Activated naive CD4-positive, alpha-beta T cell treated with anti-CD3 and anti-CD28 coated beads, Interleukin-2, amount 50 U/mL, for 24 hours (primary cell): ENCODE data around the gene ADAMTS17.

ENCODE experiments used
- H3K27ac Mint-ChIP-seq: one replicate; pipeline ENCODE4 v1.8.0; 2021; ENCODE audit warnings: mild to moderate bottlenecking, mixed read lengths
- H3K27me3 Mint-ChIP-seq: one replicate; pipeline ENCODE4 v1.8.0; 2021; ENCODE audit warnings: mixed read lengths
- H3K36me3 Mint-ChIP-seq: one replicate; pipeline ENCODE4 v1.8.0; 2021; ENCODE audit warnings: mixed read lengths
- H3K4me1 Mint-ChIP-seq: one replicate; pipeline ENCODE4 v1.8.0; 2021; ENCODE audit warnings: mixed read lengths
- H3K4me3 Mint-ChIP-seq: one replicate; pipeline ENCODE4 v1.8.0; 2021; ENCODE audit warnings: mild to moderate bottlenecking, mixed read lengths
- H3K9me3 Mint-ChIP-seq: one replicate; pipeline ENCODE4 v1.8.0; 2021; ENCODE audit warnings: mixed read lengths

The ADAMTS17 gene

GRCh38 chr15:100032358-100033085, 309.3 kb downstream of the ADAMTS17 start:
- Mint-ChIP-seq H3K36me3 (peaks cover 22% of the 10 kb centered on the region), H3K4me3 (no peak overlapping the region), H3K4me1 (no peaks in the 10 kb centered on the region), H3K27ac (no peak overlapping the region), H3K27me3 (no peaks in the 10 kb centered on the region), H3K9me3 (peaks cover 16% of the 10 kb centered on the region)

GRCh38 chr15:100031665-100032357, 310.0 kb downstream of the ADAMTS17 start:
- Mint-ChIP-seq H3K4me1 (no peaks in the 10 kb centered on the region), H3K4me3 (no peak overlapping the region), H3K9me3 (peaks cover 20% of the 10 kb centered on the region), H3K36me3 (peaks cover 28% of the 10 kb centered on the region), H3K27me3 (no peaks in the 10 kb centered on the region), H3K27ac (no peak overlapping the region)

GRCh38 chr15:100030586-100031229, 311.1 kb downstream of the ADAMTS17 start:
- H3K27me3 Mint-ChIP-seq: no peaks in the 10 kb centered on the region
- H3K9me3 Mint-ChIP-seq: peaks cover 20% of the 10 kb centered on the region
- H3K4me3 Mint-ChIP-seq: no peak overlapping the region
- H3K27ac Mint-ChIP-seq: no peak overlapping the region
- H3K4me1 Mint-ChIP-seq: no peaks in the 10 kb centered on the region
- peaks cover 28% of the 10 kb centered on the region for H3K36me3 Mint-ChIP-seq

GRCh38 chr15:100029868-100030479, 311.8 kb downstream of the ADAMTS17 start:
- Mint-ChIP-seq H3K4me1 (no peaks in the 10 kb centered on the region), H3K27me3 (no peaks in the 10 kb centered on the region), H3K27ac (no peak overlapping the region), H3K4me3 (no peak overlapping the region), H3K36me3 (peaks cover 28% of the 10 kb centered on the region), H3K9me3 (peaks cover 20% of the 10 kb centered on the region)

GRCh38 chr15:100029045-100029444, 312.7 kb downstream of the ADAMTS17 start:
- Mint-ChIP-seq H3K9me3 (peaks cover 20% of the 10 kb centered on the region), H3K36me3 (peaks cover 28% of the 10 kb centered on the region), H3K27me3 (no peaks in the 10 kb centered on the region), H3K27ac (no peak overlapping the region), H3K4me1 (no peaks in the 10 kb centered on the region), H3K4me3 (no peak overlapping the region)

GRCh38 chr15:100026041-100026440, 315.7 kb downstream of the ADAMTS17 start:
- Mint-ChIP-seq H3K27me3 (no peaks in the 10 kb centered on the region), H3K4me3 (no peak overlapping the region), H3K36me3 (peaks cover 21% of the 10 kb centered on the region), H3K4me1 (no peaks in the 10 kb centered on the region), H3K27ac (no peak overlapping the region), H3K9me3 (peaks cover 20% of the 10 kb centered on the region)

- H3K9me3 Mint-ChIP-seq: peaks cover 8% of the 10 kb centered on the region
- no peak overlapping the region for H3K27ac Mint-ChIP-seq
- H3K4me3 Mint-ChIP-seq: no peak overlapping the region
- H3K36me3 Mint-ChIP-seq: peaks cover 16% of the 10 kb centered on the region
- no peaks in the 10 kb centered on the region for H3K27me3 Mint-ChIP-seq
- no peaks in the 10 kb centered on the region for H3K4me1 Mint-ChIP-seq
Observed at GRCh38 chr15:100022806-100023205, 319.0 kb downstream of the ADAMTS17 start.

- peaks cover 12% of the 10 kb centered on the region for H3K36me3 Mint-ChIP-seq
Observed at GRCh38 chr15:100022391-100022790, 319.4 kb downstream of the ADAMTS17 start.

GRCh38 chr15:100021653-100022052, 320.1 kb downstream of the ADAMTS17 start:
- no peak overlapping the region for H3K27ac Mint-ChIP-seq
- H3K4me3 Mint-ChIP-seq: no peak overlapping the region
- H3K27me3 Mint-ChIP-seq: no peaks in the 10 kb centered on the region
- H3K36me3 Mint-ChIP-seq: peaks cover 8% of the 10 kb centered on the region
- no peaks in the 10 kb centered on the region for H3K4me1 Mint-ChIP-seq
- H3K9me3 Mint-ChIP-seq: no peaks in the 10 kb centered on the region

More at GRCh38 chr15:100022391-100022790, 319.4 kb downstream of the ADAMTS17 start:
- Mint-ChIP-seq H3K27ac (no peak overlapping the region), H3K9me3 (peaks cover 3% of the 10 kb centered on the region), H3K4me1 (no peaks in the 10 kb centered on the region), H3K27me3 (no peaks in the 10 kb centered on the region), H3K4me3 (no peak overlapping the region)

GRCh38 chr15:100020614-100021013, 321.2 kb downstream of the ADAMTS17 start:
- Mint-ChIP-seq H3K36me3 (peaks cover 8% of the 10 kb centered on the region), H3K4me1 (no peaks in the 10 kb centered on the region), H3K9me3 (no peaks in the 10 kb centered on the region), H3K4me3 (no peak overlapping the region), H3K27ac (no peak overlapping the region), H3K27me3 (no peaks in the 10 kb centered on the region)

- Mint-ChIP-seq H3K4me1 (no peaks in the 10 kb centered on the region), H3K27ac (no peak overlapping the region), H3K9me3 (no peaks in the 10 kb centered on the region), H3K4me3 (no peak overlapping the region), H3K36me3 (peaks cover 8% of the 10 kb centered on the region), H3K27me3 (no peaks in the 10 kb centered on the region)
Observed at GRCh38 chr15:100020189-100020588, 321.6 kb downstream of the ADAMTS17 start.

- Mint-ChIP-seq H3K36me3 (peaks cover 8% of the 10 kb centered on the region), H3K27ac (no peak overlapping the region), H3K9me3 (no peaks in the 10 kb centered on the region), H3K4me3 (no peak overlapping the region), H3K27me3 (no peaks in the 10 kb centered on the region), H3K4me1 (no peaks in the 10 kb centered on the region)
Observed at GRCh38 chr15:100019601-100020000, 322.2 kb downstream of the ADAMTS17 start.

GRCh38 chr15:100018191-100018590, 323.6 kb downstream of the ADAMTS17 start:
- Mint-ChIP-seq H3K27me3 (no peaks in the 10 kb centered on the region), H3K4me3 (no peak overlapping the region), H3K27ac (no peak overlapping the region), H3K9me3 (no peaks in the 10 kb centered on the region), H3K4me1 (no peaks in the 10 kb centered on the region), H3K36me3 (peaks cover 8% of the 10 kb centered on the region)

- H3K27me3 Mint-ChIP-seq: no peaks in the 10 kb centered on the region
- H3K27ac Mint-ChIP-seq: no peak overlapping the region
- H3K36me3 Mint-ChIP-seq: peaks cover 8% of the 10 kb centered on the region
- H3K4me1 Mint-ChIP-seq: no peaks in the 10 kb centered on the region
- no peak overlapping the region for H3K4me3 Mint-ChIP-seq
- H3K9me3 Mint-ChIP-seq: no peaks in the 10 kb centered on the region
Observed at GRCh38 chr15:100017140-100017539, 324.6 kb downstream of the ADAMTS17 start.

- Mint-ChIP-seq H3K36me3 (peaks cover 8% of the 10 kb centered on the region), H3K4me1 (no peaks in the 10 kb centered on the region), H3K4me3 (no peak overlapping the region), H3K9me3 (no peaks in the 10 kb centered on the region), H3K27ac (no peak overlapping the region), H3K27me3 (no peaks in the 10 kb centered on the region)
Observed at GRCh38 chr15:100016632-100017031, 325.1 kb downstream of the ADAMTS17 start.

- Mint-ChIP-seq H3K27ac (peak overlapping the region; percentile 33), H3K27me3 (no peaks in the 10 kb centered on the region), H3K4me3 (no peak overlapping the region), H3K9me3 (no peaks in the 10 kb centered on the region), H3K36me3 (peaks cover 6% of the 10 kb centered on the region), H3K4me1 (no peaks in the 10 kb centered on the region)
Observed at GRCh38 chr15:100011235-100011634, 330.5 kb downstream of the ADAMTS17 start.
